Smooth muscle cell (in vitro differentiated cells): Measurements from ENCODE around the gene DNAJC5G. TPM values are rescaled to one million over a fixed set of nuclear protein-coding genes. Genes with fewer than 3 reads are reported as not detected.

ENCODE experiments used
- DNase-seq: peaks from one replicate; lab custom pipeline; 2025; ENCODE audit not compliant: unreplicated experiment; lab: John Stamatoyannopoulos, UW
- H2AFZ ChIP-seq: fragments of 200-600 bp; sonication (generic); 2 replicates; pipeline ENCODE4 v1.6.0; 2016; ENCODE audit warnings: antibody characterized with exemption, low read depth, mild to moderate bottlenecking
- H3F3A ChIP-seq: fragments of 200-600 bp; sonication (generic); 2 replicates; pipeline ENCODE4 v1.6.0; 2017; ENCODE audit warnings: antibody characterized with exemption, low read depth
- H3K27ac ChIP-seq: fragments of 200-600 bp; sonication (generic); 2 replicates; pipeline ENCODE4 v1.5.1; 2016; ENCODE audit warnings: low read depth, mild to moderate bottlenecking
- H3K27me3 ChIP-seq: fragments of 200-600 bp; sonication (generic); 2 replicates; pipeline ENCODE4 v1.6.1; 2016; ENCODE audit warnings: low read depth, mild to moderate bottlenecking
- H3K36me3 ChIP-seq: fragments of 200-600 bp; sonication (generic); 2 replicates; pipeline ENCODE4 v1.5.1; 2016; ENCODE audit warnings: low read depth
- H3K4me1 ChIP-seq: fragments of 200-600 bp; sonication (generic); 2 replicates; pipeline ENCODE4 v1.5.1; 2016; ENCODE audit warnings: low read depth
- H3K4me2 ChIP-seq: fragments of 200-600 bp; sonication (generic); 2 replicates; pipeline ENCODE4 v1.6.0; 2016; ENCODE audit warnings: mild to moderate bottlenecking
- H3K4me3 ChIP-seq: fragments of 200-600 bp; sonication (generic); 2 replicates; pipeline ENCODE4 v1.5.1; 2016; ENCODE audit warnings: mild to moderate bottlenecking
- H3K79me2 ChIP-seq: fragments of 200-600 bp; sonication (generic); 2 replicates; pipeline ENCODE4 v1.6.0; 2016; ENCODE audit warnings: low read depth, mild to moderate bottlenecking
- H3K9ac ChIP-seq: fragments of 200-600 bp; sonication (generic); 2 replicates; pipeline ENCODE4 v1.6.0; 2016; ENCODE audit warnings: low read depth
- H3K9me3 ChIP-seq: fragments of 200-600 bp; sonication (generic); replicated peaks from 2 replicates; pipeline ENCODE4 v1.5.1; 2016; ENCODE audit warnings: low read depth
- H4K20me1 ChIP-seq: fragments of 200-600 bp; sonication (generic); 2 replicates; pipeline ENCODE4 v1.6.0; 2016; ENCODE audit warnings: low read depth
- CTCF ChIP-seq: fragments of 200-600 bp; sonication (generic); IDR thresholded peaks from 2 replicates; pipeline ENCODE4 v1.5.1; 2017; ENCODE audit warnings: borderline replicate concordance, mild to moderate bottlenecking, antibody characterized with exemption; ENCODE audit not compliant: insufficient read depth, poor library complexity, severe bottlenecking
- WGBS: methylation state at CpG from one replicate; pipeline ENCODE4 v1.1.7; 2016; ENCODE audit warnings: low lambda C conversion rate; 5-methylcytosine and 5-hydroxymethylcytosine counted together
- polyA plus RNA-seq: library from polyadenylated mRNA; unstranded; fragments of >200 nt; fragmentation: Nextera tagmentation; extraction: Ambion mirVana; gene quantifications from 2 replicates; pipeline ENCODE4 v1.2.1, GENCODE V29; 2016
- total RNA-seq: library from RNA; depleted of rRNA; stranded (reverse); fragments of >200 nt; gene quantifications from 2 replicates; pipeline ENCODE4 v1.2.3, GENCODE V29; 2014

The DNAJC5G gene
- total and polyA plus RNA-seq, 2 experiments from 2014 or later = not detected

- Histone ChIP-seq H3K9ac (no peak overlapping the region), H3K4me1 (peaks cover 9% of the 10 kb centered on the region), H3K27me3 (peaks cover 11% of the 10 kb centered on the region), H2AFZ (no peak overlapping the region), H3K4me3 (no peak overlapping the region), H3F3A (no peaks in the 10 kb centered on the region), H3K27ac (no peak overlapping the region), H3K9me3 (no peaks in the 10 kb centered on the region), H3K79me2 (no peaks in the 10 kb centered on the region), H4K20me1 (no peaks in the 10 kb centered on the region), H3K36me3 (no peaks in the 10 kb centered on the region), H3K4me2 (no peak overlapping the region)
- TF ChIP-seq CTCF = no peak
- no peak for DNase-seq
- 92% methylated on average over 3 of the region's 3 CpGs for WGBS
Measured at GRCh38 chr2:27281442-27281841, 6.2 kb downstream of the DNAJC5G start.

- Histone ChIP-seq H3K79me2 (no peaks in the 10 kb centered on the region), H2AFZ (no peak within 1 kb of the TSS), H3K9ac (no peak within 1 kb of the TSS), H3K27ac (no peak within 1 kb of the TSS), H3F3A (no peaks in the 10 kb centered on the region), H3K4me1 (peaks cover 9% of the 10 kb centered on the region), H3K36me3 (no peaks in the 10 kb centered on the region), H4K20me1 (no peaks in the 10 kb centered on the region), H3K9me3 (no peaks in the 10 kb centered on the region), H3K4me3 (no peak within 1 kb of the TSS), H3K27me3 (peaks cover 11% of the 10 kb centered on the region), H3K4me2 (peak within 1 kb of the TSS; percentile 50)
- 58% methylated on average over 5 of the region's 5 CpGs for WGBS
- DNase-seq = no peak
- no peak for TF ChIP-seq CTCF
Measured at GRCh38 chr2:27281855-27282559, 6.8 kb downstream of the DNAJC5G start, which contains the start of gene TRIM54. TSS of gene TRIM54 (plus strand) at chr2:27282429. CDS start at chr2:27282732, 303 bp downstream.

GRCh38 chr2:27282892-27283291 lies 7.7 kb downstream of the DNAJC5G start:
- no peaks in the 10 kb centered on the region for H3K79me2 ChIP-seq
- no peak overlapping the region for H2AFZ ChIP-seq
- H3K9ac ChIP-seq = no peak overlapping the region
- no peak for TF ChIP-seq CTCF
- H3K27ac ChIP-seq = no peak overlapping the region
- DNase-seq = no peak
- no peaks in the 10 kb centered on the region for H3K9me3 ChIP-seq
- H3K4me1 ChIP-seq = peaks cover 9% of the 10 kb centered on the region
- peak overlapping the region; percentile 50 for H3K4me2 ChIP-seq
- no peaks in the 10 kb centered on the region for H4K20me1 ChIP-seq
- H3K27me3 ChIP-seq = peaks cover 4% of the 10 kb centered on the region
- H3K4me3 ChIP-seq = no peak overlapping the region
- 45% methylated on average over 5 of the region's 5 CpGs for WGBS
- no peaks in the 10 kb centered on the region for H3K36me3 ChIP-seq
- H3F3A ChIP-seq = no peaks in the 10 kb centered on the region

GRCh38 chr2:27284996-27285395 lies 9.8 kb downstream of the DNAJC5G start:
- WGBS = 95% methylated on average over 1 of the region's 1 CpG
- H3K27me3 ChIP-seq = peaks cover 8% of the 10 kb centered on the region
- no peak overlapping the region for H3K4me3 ChIP-seq
- H3K36me3 ChIP-seq = no peaks in the 10 kb centered on the region
- no peaks in the 10 kb centered on the region for H4K20me1 ChIP-seq
- no peaks in the 10 kb centered on the region for H3F3A ChIP-seq
- H3K9me3 ChIP-seq = no peaks in the 10 kb centered on the region
- H3K9ac ChIP-seq = no peak overlapping the region
- H3K79me2 ChIP-seq = no peaks in the 10 kb centered on the region
- H3K27ac ChIP-seq = no peak overlapping the region
- H3K4me2 ChIP-seq = no peak overlapping the region
- no peak for DNase-seq
- no peak overlapping the region for H2AFZ ChIP-seq
- TF ChIP-seq CTCF = no peak
- H3K4me1 ChIP-seq = peaks cover 9% of the 10 kb centered on the region
